ENCODE data around the gene ABCB11.

GRCh38 chr2:168894720-168895119, 136.4 kb downstream of the ABCB11 start:
- TF ChIP-seq RBBP5 (conservative IDR thresholded peaks at IDR 0.05) (no peak), ATF7 (IDR thresholded peaks at IDR 0.05; ENCODE audit: low read depth) (no peak), CHD1 (IDR thresholded peaks at IDR 0.05; ENCODE audit: low read depth, low read length) (no peak), E2F8 (IDR thresholded peaks at IDR 0.05; ENCODE audit: low read depth, partially characterized antibody) (no peak), RAD21 (IDR thresholded peaks at IDR 0.05; ENCODE audit: insufficient read depth, low read depth, low read length) (no peak), POLR2A (IDR thresholded peaks at IDR 0.05; ENCODE audit: low read depth, low read length) (no peak), REST (IDR thresholded peaks at IDR 0.05; ENCODE audit: low read depth, low read length) (no peak), MAX (IDR thresholded peaks at IDR 0.05; ENCODE audit: low read depth, low read length) (no peak), ZZZ3 (IDR thresholded peaks at IDR 0.05; ENCODE audit: control insufficient read depth, insufficient read length, low read depth) (no peak), MYC (IDR thresholded peaks at IDR 0.05; ENCODE audit: insufficient read depth, insufficient read length, insufficient replicate concordance, low read length, severe bottlenecking) (no peak), BHLHE40 (IDR thresholded peaks at IDR 0.05; ENCODE audit: borderline replicate concordance in 1 of 2, low read depth in 2 of 2, low read length in 1 of 2) (no peak)

Measured in GM12878 (cell line).